ENCODE results near the gene AATK.

GRCh38 chr17:81132770-81133723 lies 33.0 kb downstream of the AATK start:
- TF ChIP-seq CTCF (IDR thresholded peaks at IDR 0.05), result no peak
- peak in 1 of 2 donors; percentile 64 for TF ChIP-seq POLR2A (IDR thresholded peaks at IDR 0.05)

Data from tibial nerve (tissue), 3 donors.